Fibroblast of the conjunctiva (primary cell): ENCODE data around the gene NEIL3.

ENCODE experiments used
- DNase-seq: peaks from one replicate; pipeline ENCODE4 v3.0.0-alpha.2; 2010; ENCODE audit warnings: low read depth

Gene NEIL3

GRCh38 chr4:177371461-177371860 is 61.8 kb downstream of the NEIL3 start:
- DNase-seq: no peak

GRCh38 chr4:177374966-177375365 is 65.3 kb downstream of the NEIL3 start:
- no peak for DNase-seq

GRCh38 chr4:177375372-177375771 is 65.7 kb downstream of the NEIL3 start:
- no peak for DNase-seq

GRCh38 chr4:177376024-177376423 is 66.3 kb downstream of the NEIL3 start:
- no peak for DNase-seq

- no peak for DNase-seq
Measured at GRCh38 chr4:177380730-177381287, 71.1 kb downstream of the NEIL3 start.

GRCh38 chr4:177381762-177382310 is 72.2 kb downstream of the NEIL3 start:
- DNase-seq: no peak

- no peak for DNase-seq
Measured at GRCh38 chr4:177384856-177385397, 75.3 kb downstream of the NEIL3 start.

- no peak for DNase-seq
Measured at GRCh38 chr4:177385576-177386277, 76.1 kb downstream of the NEIL3 start.

- no peak for DNase-seq
Measured at GRCh38 chr4:177386278-177386815, 76.7 kb downstream of the NEIL3 start.

GRCh38 chr4:177391287-177391686 is 81.6 kb downstream of the NEIL3 start:
- no peak for DNase-seq

GRCh38 chr4:177391953-177392352 is 82.3 kb downstream of the NEIL3 start:
- no peak for DNase-seq

GRCh38 chr4:177393236-177393635 is 83.6 kb downstream of the NEIL3 start:
- no peak for DNase-seq

- no peak for DNase-seq
Measured at GRCh38 chr4:177396352-177396751, 86.7 kb downstream of the NEIL3 start.

- no peak for DNase-seq
Measured at GRCh38 chr4:177400030-177400429, 90.4 kb downstream of the NEIL3 start.

- no peak for DNase-seq
Measured at GRCh38 chr4:177401658-177402273, 92.1 kb downstream of the NEIL3 start.

GRCh38 chr4:177403746-177404145 is 94.1 kb downstream of the NEIL3 start:
- DNase-seq: no peak

GRCh38 chr4:177404342-177404741 is 94.7 kb downstream of the NEIL3 start:
- no peak for DNase-seq

GRCh38 chr4:177404986-177405385 is 95.3 kb downstream of the NEIL3 start:
- no peak for DNase-seq

GRCh38 chr4:177405508-177405907 is 95.8 kb downstream of the NEIL3 start:
- no peak for DNase-seq

- DNase-seq: no peak
Measured at GRCh38 chr4:177408023-177408422, 98.3 kb downstream of the NEIL3 start.

- DNase-seq: no peak
Measured at GRCh38 chr4:177410566-177410965, 100.9 kb downstream of the NEIL3 start.

GRCh38 chr4:177411996-177412395 is 102.3 kb downstream of the NEIL3 start:
- DNase-seq: no peak
